Spleen (tissue), 11 donors: ENCODE results near the gene RARG. TPM values are rescaled to one million over a fixed set of nuclear protein-coding genes. Genes with fewer than 3 reads are reported as not detected.

Source experiments
- DNase-seq: peaks from one replicate; pipeline ENCODE4 v3.0.0-alpha.2; 2020
- H3K27ac ChIP-seq, 8 donors: fragments of 200-600 bp; sonication (generic) in 7 of 8; 1 replicate in 4 of 8; 2 replicates in 4 of 8; pipeline versions ENCODE4 v1.5.0 to v1.8.0; 2016 to 2021; ENCODE audit warnings: inconsistent platforms in 4 of 8, mild to moderate bottlenecking in 4 of 8, moderate library complexity in 1 of 8
- H3K27me3 ChIP-seq, 7 donors: fragments of 200-600 bp; sonication (generic) in 6 of 7; replicated peaks in 1 of 7; 1 replicate in 4 of 7; 2 replicates in 3 of 7; pipeline versions ENCODE4 v1.5.0 to v1.8.0; 2016 to 2021; ENCODE audit warnings: inconsistent platforms in 3 of 7, mild to moderate bottlenecking in 1 of 7
- H3K36me3 ChIP-seq, 6 donors: fragments of 200-600 bp; sonication (generic) in 5 of 6; 1 replicate in 4 of 6; 2 replicates in 2 of 6; pipeline versions ENCODE4 v1.5.0 to v1.8.0; 2016 to 2021; ENCODE audit warnings: inconsistent platforms in 2 of 6
- H3K4me1 ChIP-seq, 6 donors: fragments of 200-600 bp; sonication (generic) in 5 of 6; 1 replicate in 3 of 6; 2 replicates in 3 of 6; pipeline versions ENCODE4 v1.5.0 to v1.8.0; 2016 to 2021; ENCODE audit warnings: inconsistent platforms in 3 of 6
- H3K4me3 ChIP-seq, 8 donors: fragments of 200-600 bp; sonication (generic) in 7 of 8; 1 replicate in 4 of 8; 2 replicates in 4 of 8; pipeline versions ENCODE4 v1.5.0 to v1.8.0; 2016 to 2021; ENCODE audit warnings: inconsistent platforms in 4 of 8, mild to moderate bottlenecking in 4 of 8, moderate library complexity in 2 of 8
- H3K9me3 ChIP-seq, 8 donors: fragments of 200-600 bp; sonication (generic) in 7 of 8; 1 replicate in 4 of 8; 2 replicates in 4 of 8; pipeline versions ENCODE4 v1.5.0 to v1.8.0; 2016 to 2021; ENCODE audit warnings: inconsistent platforms in 4 of 8
- POLR2A ChIP-seq, 3 donors: fragments of 450-650 bp; IDR thresholded peaks; one replicate each; pipeline ENCODE4 v1.5.1; 2017; ENCODE audit warnings: antibody characterized with exemption in 3 of 3, mild to moderate bottlenecking in 1 of 3
- POLR2AphosphoS5 ChIP-seq, 3 donors: sonication (generic); formaldehyde crosslinking; IDR thresholded peaks; one replicate each; pipeline ENCODE4 v1.5.1; 2017; ENCODE audit warnings: antibody characterized with exemption in 3 of 3
- WGBS, 5 donors: extraction: QIAGEN DNeasy Blood & Tissue Kit in 3 of 5; methylation state at CpG; one replicate each; pipeline versions ENCODE4 v1.1.5 to v1.1.7; 2013 to 2018; 5-methylcytosine and 5-hydroxymethylcytosine counted together
- intact Hi-C: fragments of 100-400 bp; cut with DNase I; formaldehyde crosslinking; loops from one replicate; pipeline ENCODE4 v1.15.0; 2023; ENCODE audit warnings: low total_unique reads
- polyA plus RNA-seq, 3 donors: library from polyadenylated mRNA; stranded (reverse); fragments of 200-250 nt; gene quantifications; one replicate each; pipeline ENCODE4 v1.2.1, GENCODE V29; 2013
- total RNA-seq, 7 donors: library from RNA; depleted of rRNA in 3 of 7; stranded (reverse); fragments of >200 nt in 3 of 7; fragmentation: NEBNext Ultra II Directional in 4 of 7; extraction: Animal tissue kit (Norgen Biotek cat#: 25700) in 4 of 7; gene quantifications; one replicate each; pipeline versions ENCODE4 v1.1.0 to v1.2.1, GENCODE V29; 2016 to 2021
- TF ChIP-seq, protein P1 (sequence below), 11 experiments: fragments of 200-600 bp in 7 of 11; fragments of 450-650 bp in 4 of 11; sonication (generic) in 4 of 11; IDR thresholded peaks in 8 of 11; conservative IDR thresholded peaks in 3 of 11; 1 replicate in 7 of 11; 2 replicates in 4 of 11; pipeline versions ENCODE4 v1.4.0 to v1.8.0; 2016 to 2021; ENCODE audit warnings: antibody characterized with exemption in 11 of 11, inconsistent platforms in 4 of 11, mild to moderate bottlenecking in 1 of 11
- donor health status: healthy with polysubstance abuse.
- donor health status: DM: no; HTN: no; CAD: no; lungs with moderate emphysema.
- donor health status: DM: no; HTN: no; CAD: no.
- donor health status: Bipolar disorder and iron deficiency.
- donor health status: healthy.
- donor health status: DM: no; HTN: no; CAD: no.
- donor health status: DM: yes; HTN: yes; CAD: no.

Gene RARG
- total and polyA plus RNA-seq, 10 donors: 4.6 to 20.8 (median 11.2) TPM

DNA sequence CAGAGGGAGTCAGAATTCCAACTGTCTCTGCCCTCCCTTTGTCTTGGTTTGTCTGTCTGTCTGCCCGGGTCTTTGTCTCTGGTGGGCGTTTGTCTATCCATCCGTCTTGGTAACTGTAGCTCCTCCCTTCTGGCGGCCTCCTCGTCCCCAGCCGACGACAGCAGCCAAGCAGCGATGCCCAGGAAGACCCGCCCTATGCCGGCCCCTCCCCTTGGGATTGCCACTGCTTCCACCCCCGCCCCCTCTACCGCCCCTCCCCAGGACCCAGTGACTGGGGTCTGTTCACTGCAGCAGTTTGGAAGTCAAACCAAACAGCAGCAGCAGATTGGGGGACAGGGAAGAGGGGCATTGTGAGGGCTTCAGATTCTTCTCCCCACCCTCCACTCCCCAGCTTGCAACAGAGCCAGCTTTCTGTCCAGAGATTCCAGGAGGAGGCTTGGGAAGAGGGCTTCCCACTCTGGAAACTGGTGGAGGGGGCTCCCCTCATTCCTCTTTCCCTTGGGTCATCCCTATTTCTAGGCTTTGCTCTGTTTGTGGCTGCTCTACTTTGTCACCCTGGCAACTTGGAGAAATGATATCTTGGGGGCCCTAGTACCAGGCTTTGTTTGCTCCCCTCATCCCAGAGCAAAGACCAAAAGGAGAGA, 2.4 kb upstream of the RARG start:
- TF ChIP-seq, protein P1, sequence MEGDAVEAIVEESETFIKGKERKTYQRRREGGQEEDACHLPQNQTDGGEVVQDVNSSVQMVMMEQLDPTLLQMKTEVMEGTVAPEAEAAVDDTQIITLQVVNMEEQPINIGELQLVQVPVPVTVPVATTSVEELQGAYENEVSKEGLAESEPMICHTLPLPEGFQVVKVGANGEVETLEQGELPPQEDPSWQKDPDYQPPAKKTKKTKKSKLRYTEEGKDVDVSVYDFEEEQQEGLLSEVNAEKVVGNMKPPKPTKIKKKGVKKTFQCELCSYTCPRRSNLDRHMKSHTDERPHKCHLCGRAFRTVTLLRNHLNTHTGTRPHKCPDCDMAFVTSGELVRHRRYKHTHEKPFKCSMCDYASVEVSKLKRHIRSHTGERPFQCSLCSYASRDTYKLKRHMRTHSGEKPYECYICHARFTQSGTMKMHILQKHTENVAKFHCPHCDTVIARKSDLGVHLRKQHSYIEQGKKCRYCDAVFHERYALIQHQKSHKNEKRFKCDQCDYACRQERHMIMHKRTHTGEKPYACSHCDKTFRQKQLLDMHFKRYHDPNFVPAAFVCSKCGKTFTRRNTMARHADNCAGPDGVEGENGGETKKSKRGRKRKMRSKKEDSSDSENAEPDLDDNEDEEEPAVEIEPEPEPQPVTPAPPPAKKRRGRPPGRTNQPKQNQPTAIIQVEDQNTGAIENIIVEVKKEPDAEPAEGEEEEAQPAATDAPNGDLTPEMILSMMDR (IDR thresholded peaks at IDR 0.05 in 8 of 11, conservative IDR thresholded peaks at IDR 0.05 in 3 of 11): no peak
- TF ChIP-seq POLR2A (IDR thresholded peaks at IDR 0.05): no peak
- TF ChIP-seq POLR2AphosphoS5 (IDR thresholded peaks at IDR 0.05): no peak
- Histone ChIP-seq H3K4me3 (no peak overlapping the region), H3K27ac (peak overlapping the region in 2 of 8 donors; percentile 80 to 85), H3K4me1 (peaks cover 17 to 60% (median 41%) of the 10 kb centered on the region in 6 donors), H3K9me3 (no peaks in the 10 kb centered on the region), H3K36me3 (no peaks in the 10 kb centered on the region), H3K27me3 (peaks cover 0 to 42% (median 0%) of the 10 kb centered on the region in 7 donors)
- intact Hi-C loops: no loop called here
- no peak for DNase-seq
- 10 to 25% (median 15%) methylated on average over 9 to 12 of the region's 12 CpGs for WGBS, 5 donors

GRCh38 chr12:53233671-53234121, 1.7 kb upstream of the RARG start:
- DNase-seq: no peak
- peaks cover 0 to 42% (median 0%) of the 10 kb centered on the region in 7 donors for H3K27me3 ChIP-seq
- no peaks in the 10 kb centered on the region for H3K36me3 ChIP-seq
- peak overlapping the region in 1 of 8 donors; percentile 82 for H3K4me3 ChIP-seq
- intact Hi-C loops: no loop called here
- TF ChIP-seq POLR2AphosphoS5 (IDR thresholded peaks at IDR 0.05): no peak
- TF ChIP-seq POLR2A (IDR thresholded peaks at IDR 0.05): no peak
- TF ChIP-seq, protein P1 (IDR thresholded peaks at IDR 0.05 in 8 of 11, conservative IDR thresholded peaks at IDR 0.05 in 3 of 11): no peak
- H3K4me1 ChIP-seq: peaks cover 17 to 60% (median 41%) of the 10 kb centered on the region in 6 donors
- no peaks in the 10 kb centered on the region for H3K9me3 ChIP-seq
- WGBS, 5 donors: 48 to 85% (median 72%) methylated on average over 6 to 7 of the region's 7 CpGs
- peak overlapping the region in 3 of 8 donors; percentile 4 to 85 (median 80) for H3K27ac ChIP-seq

GRCh38 chr12:53232646-53233461, 845 bp upstream of the RARG start:
- intact Hi-C loops: no loop called here
- peaks cover 17 to 60% (median 41%) of the 10 kb centered on the region in 6 donors for H3K4me1 ChIP-seq
- H3K9me3 ChIP-seq: no peaks in the 10 kb centered on the region
- H3K27me3 ChIP-seq: peaks cover 0 to 42% (median 0%) of the 10 kb centered on the region in 7 donors
- H3K4me3 ChIP-seq: peak overlapping the region; percentile 39 to 82 (median 53)
- no peaks in the 10 kb centered on the region for H3K36me3 ChIP-seq
- DNase-seq: no peak
- TF ChIP-seq, protein P1 (IDR thresholded peaks at IDR 0.05 in 8 of 11, conservative IDR thresholded peaks at IDR 0.05 in 3 of 11): no peak
- TF ChIP-seq POLR2A (IDR thresholded peaks at IDR 0.05): no peak
- TF ChIP-seq POLR2AphosphoS5 (IDR thresholded peaks at IDR 0.05): no peak
- H3K27ac ChIP-seq: peak overlapping the region in 6 of 8 donors; percentile 58 to 85 (median 72)
- 27 to 38% (median 29%) methylated on average over 10 to 11 of the region's 11 CpGs for WGBS, 5 donors

- peaks cover 17 to 56% (median 37%) of the 10 kb centered on the region in 6 donors for H3K4me1 ChIP-seq
- H3K9me3 ChIP-seq: no peaks in the 10 kb centered on the region
- peaks cover 0 to 42% (median 0%) of the 10 kb centered on the region in 7 donors for H3K27me3 ChIP-seq
- TF ChIP-seq POLR2A (IDR thresholded peaks at IDR 0.05): no peak
- TF ChIP-seq, protein P1 (IDR thresholded peaks at IDR 0.05 in 8 of 11, conservative IDR thresholded peaks at IDR 0.05 in 3 of 11): no peak
- intact Hi-C loops: no loop called here
- peak overlapping the region; percentile 39 to 82 (median 53) for H3K4me3 ChIP-seq
- H3K36me3 ChIP-seq: no peaks in the 10 kb centered on the region
- DNase-seq: no peak
- peak overlapping the region; percentile 27 to 85 (median 69) for H3K27ac ChIP-seq
- 0 to 6% (median 4%) methylated on average over 3 to 9 of the region's 9 CpGs for WGBS, 5 donors
These were observed 413 bp downstream of the RARG start for GRCh38 chr12:53231671-53231920.
